SK-N-SH treated with all-trans-retinoic acid at 6 μM for 48 hours (cell line): ENCODE measurements around the gene PLEKHA8.

Source experiments
- ATAC-seq: fragments of 200-7000 bp; cut with Tn5 transposase; 3 replicates; pipeline ENCODE4 v1.9.1; 2020; ENCODE audit warnings: mild to moderate bottlenecking, moderate library complexity
- ARNTL ChIP-seq: fragments of 450-650 bp; formaldehyde crosslinking; IDR thresholded peaks from 2 replicates; pipeline ENCODE4 v1.5.0; 2020; ENCODE audit warnings: low read depth, mild to moderate bottlenecking, moderate library complexity, borderline replicate concordance
- BACH2 ChIP-seq: fragments of 250-450 bp; sonication (Bioruptor Pico); IDR thresholded peaks from 2 replicates; pipeline ENCODE4 v1.9.0; 2021; ENCODE audit warnings: mild to moderate bottlenecking, borderline replicate concordance
- CSDC2 ChIP-seq: fragments of 250-450 bp; sonication (Bioruptor Pico); IDR thresholded peaks from 2 replicates; pipeline ENCODE4 v1.5.0; 2020; ENCODE audit warnings: mild to moderate bottlenecking, moderate library complexity
- CSRNP3 ChIP-seq: fragments of 250-450 bp; sonication (Bioruptor Pico); IDR thresholded peaks from 2 replicates; pipeline ENCODE4 v1.5.1; 2021; ENCODE audit warnings: mild to moderate bottlenecking, moderate library complexity
- ESRRG ChIP-seq: fragments of 250-450 bp; sonication (Bioruptor Pico); IDR thresholded peaks from 2 replicates; pipeline ENCODE4 v1.6.1; 2021; ENCODE audit warnings: mild to moderate bottlenecking
- GLIS3 ChIP-seq: fragments of 250-450 bp; sonication (Bioruptor Pico); IDR thresholded peaks from 2 replicates; pipeline ENCODE4 v1.5.0; 2020; ENCODE audit warnings: mild to moderate bottlenecking, moderate library complexity
- ISL1 ChIP-seq: fragments of 250-450 bp; sonication (Bioruptor Pico); IDR thresholded peaks from 2 replicates; pipeline ENCODE4 v2.1.2; 2022; ENCODE audit warnings: mild to moderate bottlenecking, moderate library complexity
- OSR1 ChIP-seq: fragments of 250-450 bp; sonication (Bioruptor Pico); IDR thresholded peaks from 2 replicates; pipeline ENCODE4 v1.8.0; 2022; ENCODE audit warnings: moderate library complexity, mild to moderate bottlenecking, inconsistent platforms
- PATZ1 ChIP-seq: fragments of 250-450 bp; sonication (Bioruptor Pico); IDR thresholded peaks from 2 replicates; pipeline ENCODE4 v1.8.0; 2020; ENCODE audit warnings: mild to moderate bottlenecking, moderate library complexity, borderline replicate concordance
- PPARA ChIP-seq: fragments of 250-450 bp; sonication (Bioruptor Pico); IDR thresholded peaks from 2 replicates; pipeline ENCODE4 v1.5.0; 2020; ENCODE audit warnings: mild to moderate bottlenecking, borderline replicate concordance
- RARB ChIP-seq: fragments of 250-450 bp; sonication (Bioruptor Pico); IDR thresholded peaks from 2 replicates; pipeline ENCODE4 v1.8.0; 2021; ENCODE audit warnings: mild to moderate bottlenecking, moderate library complexity
- SNAI2 ChIP-seq: fragments of 250-450 bp; sonication (Bioruptor Pico); IDR thresholded peaks from 2 replicates; pipeline ENCODE4 v1.5.0; 2020; ENCODE audit warnings: mild to moderate bottlenecking, moderate library complexity
- TCF4 ChIP-seq: fragments of 250-450 bp; sonication (Bioruptor Pico); IDR thresholded peaks from 2 replicates; pipeline ENCODE4 v1.8.0; 2021; ENCODE audit warnings: mild to moderate bottlenecking, moderate library complexity, borderline replicate concordance
- ZC3H10 ChIP-seq: fragments of 250-450 bp; sonication (Bioruptor Pico); IDR thresholded peaks from 2 replicates; pipeline ENCODE4 v1.5.1; 2021; ENCODE audit warnings: mild to moderate bottlenecking, moderate library complexity
- ZFP3 ChIP-seq: fragments of 250-450 bp; sonication (Bioruptor Pico); IDR thresholded peaks from 2 replicates; pipeline ENCODE4 v1.5.0; 2020; ENCODE audit warnings: mild to moderate bottlenecking, moderate library complexity
- ZFP30 ChIP-seq: fragments of 450-650 bp; formaldehyde crosslinking; IDR thresholded peaks from 2 replicates; pipeline ENCODE4 v1.5.0; 2022; ENCODE audit warnings: mild to moderate bottlenecking, moderate library complexity
- ZNF565 ChIP-seq: fragments of 450-650 bp; formaldehyde crosslinking; conservative IDR thresholded peaks from 2 replicates; pipeline ENCODE4 v1.5.0; 2020; ENCODE audit warnings: low read depth, mild to moderate bottlenecking, moderate library complexity
- ZNF70 ChIP-seq: fragments of 450-650 bp; formaldehyde crosslinking; IDR thresholded peaks from 2 replicates; pipeline ENCODE4 v1.5.0; 2020; ENCODE audit warnings: mild to moderate bottlenecking, moderate library complexity
- ZNF8 ChIP-seq: fragments of 450-650 bp; formaldehyde crosslinking; IDR thresholded peaks from 2 replicates; pipeline ENCODE4 v1.5.0; 2020; ENCODE audit warnings: mild to moderate bottlenecking, moderate library complexity
- TF ChIP-seq, protein P1 (sequence below): fragments of 250-450 bp; sonication (Bioruptor Pico); IDR thresholded peaks from 2 replicates; pipeline ENCODE4 v1.5.1; 2020; ENCODE audit warnings: low read depth, mild to moderate bottlenecking, moderate library complexity
- TF ChIP-seq, protein P2 (sequence below): fragments of 250-450 bp; sonication (Bioruptor Pico); IDR thresholded peaks from 2 replicates; pipeline ENCODE4 v1.8.0; 2021; ENCODE audit warnings: low read depth, mild to moderate bottlenecking, moderate library complexity, borderline replicate concordance
- TF ChIP-seq, protein P3 (sequence below): fragments of 250-450 bp; sonication (Bioruptor Pico); IDR thresholded peaks from 2 replicates; pipeline ENCODE4 v1.5.0; 2020; ENCODE audit warnings: mild to moderate bottlenecking, moderate library complexity

The PLEKHA8 gene

DNA sequence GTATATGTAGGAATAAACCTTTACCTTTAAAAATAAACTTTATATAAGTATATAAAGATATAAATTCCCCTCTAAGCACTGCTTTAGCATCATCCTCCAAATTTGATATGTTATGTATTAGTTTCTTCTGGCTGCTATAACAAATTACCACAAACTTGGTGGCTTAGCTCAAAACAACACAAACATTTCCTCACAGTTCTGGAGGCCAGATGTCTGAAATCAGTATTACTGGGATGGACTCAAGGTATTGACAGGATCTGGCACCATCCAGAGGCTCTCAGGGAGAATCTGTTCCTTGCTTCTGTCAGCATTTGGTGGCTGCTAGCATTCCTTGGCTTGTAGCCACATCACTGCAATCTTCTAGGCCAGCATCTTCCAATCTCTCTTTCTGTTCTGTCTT is 31.9 kb upstream of the PLEKHA8 start:
- TF ChIP-seq OSR1 (CRISPR knock-in tag), result no peak
- TF ChIP-seq BACH2 (CRISPR knock-in tag), result no peak
- TF ChIP-seq ARNTL (CRISPR knock-in tag), result no peak
- no peak for TF ChIP-seq ZFP3 (CRISPR knock-in tag)
- TF ChIP-seq, protein P1, sequence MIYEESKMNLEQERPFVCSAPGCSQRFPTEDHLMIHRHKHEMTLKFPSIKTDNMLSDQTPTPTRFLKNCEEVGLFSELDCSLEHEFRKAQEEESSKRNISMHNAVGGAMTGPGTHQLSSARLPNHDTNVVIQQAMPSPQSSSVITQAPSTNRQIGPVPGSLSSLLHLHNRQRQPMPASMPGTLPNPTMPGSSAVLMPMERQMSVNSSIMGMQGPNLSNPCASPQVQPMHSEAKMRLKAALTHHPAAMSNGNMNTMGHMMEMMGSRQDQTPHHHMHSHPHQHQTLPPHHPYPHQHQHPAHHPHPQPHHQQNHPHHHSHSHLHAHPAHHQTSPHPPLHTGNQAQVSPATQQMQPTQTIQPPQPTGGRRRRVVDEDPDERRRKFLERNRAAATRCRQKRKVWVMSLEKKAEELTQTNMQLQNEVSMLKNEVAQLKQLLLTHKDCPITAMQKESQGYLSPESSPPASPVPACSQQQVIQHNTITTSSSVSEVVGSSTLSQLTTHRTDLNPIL (CRISPR knock-in tag), result no peak
- no peak for TF ChIP-seq ZFP30 (CRISPR knock-in tag)
- TF ChIP-seq, protein P2, sequence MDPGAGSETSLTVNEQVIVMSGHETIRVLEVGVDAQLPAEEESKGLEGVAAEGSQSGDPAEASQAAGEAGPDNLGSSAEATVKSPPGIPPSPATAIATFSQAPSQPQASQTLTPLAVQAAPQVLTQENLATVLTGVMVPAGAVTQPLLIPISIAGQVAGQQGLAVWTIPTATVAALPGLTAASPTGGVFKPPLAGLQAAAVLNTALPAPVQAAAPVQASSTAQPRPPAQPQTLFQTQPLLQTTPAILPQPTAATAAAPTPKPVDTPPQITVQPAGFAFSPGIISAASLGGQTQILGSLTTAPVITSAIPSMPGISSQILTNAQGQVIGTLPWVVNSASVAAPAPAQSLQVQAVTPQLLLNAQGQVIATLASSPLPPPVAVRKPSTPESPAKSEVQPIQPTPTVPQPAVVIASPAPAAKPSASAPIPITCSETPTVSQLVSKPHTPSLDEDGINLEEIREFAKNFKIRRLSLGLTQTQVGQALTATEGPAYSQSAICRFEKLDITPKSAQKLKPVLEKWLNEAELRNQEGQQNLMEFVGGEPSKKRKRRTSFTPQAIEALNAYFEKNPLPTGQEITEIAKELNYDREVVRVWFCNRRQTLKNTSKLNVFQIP, result no peak
- TF ChIP-seq TCF4, result no peak
- no peak for TF ChIP-seq ISL1 (CRISPR knock-in tag)
- no peak for TF ChIP-seq PATZ1 (CRISPR knock-in tag)
- no peak for TF ChIP-seq ZNF8
- TF ChIP-seq ZC3H10 (CRISPR knock-in tag), result no peak
- TF ChIP-seq SNAI2 (CRISPR knock-in tag), result no peak
- no peak for TF ChIP-seq PPARA (CRISPR knock-in tag)
- TF ChIP-seq ZNF565 (CRISPR knock-in tag), result no peak
- no peak for TF ChIP-seq ZNF70
- TF ChIP-seq RARB, result no peak
- TF ChIP-seq CSDC2, result no peak
- no peak for TF ChIP-seq GLIS3
- ATAC-seq, result no peak

- ATAC-seq, result no peak
- no peak for TF ChIP-seq PPARA (CRISPR knock-in tag)
- TF ChIP-seq, protein P2, result no peak
- no peak for TF ChIP-seq TCF4
- TF ChIP-seq, protein P3, sequence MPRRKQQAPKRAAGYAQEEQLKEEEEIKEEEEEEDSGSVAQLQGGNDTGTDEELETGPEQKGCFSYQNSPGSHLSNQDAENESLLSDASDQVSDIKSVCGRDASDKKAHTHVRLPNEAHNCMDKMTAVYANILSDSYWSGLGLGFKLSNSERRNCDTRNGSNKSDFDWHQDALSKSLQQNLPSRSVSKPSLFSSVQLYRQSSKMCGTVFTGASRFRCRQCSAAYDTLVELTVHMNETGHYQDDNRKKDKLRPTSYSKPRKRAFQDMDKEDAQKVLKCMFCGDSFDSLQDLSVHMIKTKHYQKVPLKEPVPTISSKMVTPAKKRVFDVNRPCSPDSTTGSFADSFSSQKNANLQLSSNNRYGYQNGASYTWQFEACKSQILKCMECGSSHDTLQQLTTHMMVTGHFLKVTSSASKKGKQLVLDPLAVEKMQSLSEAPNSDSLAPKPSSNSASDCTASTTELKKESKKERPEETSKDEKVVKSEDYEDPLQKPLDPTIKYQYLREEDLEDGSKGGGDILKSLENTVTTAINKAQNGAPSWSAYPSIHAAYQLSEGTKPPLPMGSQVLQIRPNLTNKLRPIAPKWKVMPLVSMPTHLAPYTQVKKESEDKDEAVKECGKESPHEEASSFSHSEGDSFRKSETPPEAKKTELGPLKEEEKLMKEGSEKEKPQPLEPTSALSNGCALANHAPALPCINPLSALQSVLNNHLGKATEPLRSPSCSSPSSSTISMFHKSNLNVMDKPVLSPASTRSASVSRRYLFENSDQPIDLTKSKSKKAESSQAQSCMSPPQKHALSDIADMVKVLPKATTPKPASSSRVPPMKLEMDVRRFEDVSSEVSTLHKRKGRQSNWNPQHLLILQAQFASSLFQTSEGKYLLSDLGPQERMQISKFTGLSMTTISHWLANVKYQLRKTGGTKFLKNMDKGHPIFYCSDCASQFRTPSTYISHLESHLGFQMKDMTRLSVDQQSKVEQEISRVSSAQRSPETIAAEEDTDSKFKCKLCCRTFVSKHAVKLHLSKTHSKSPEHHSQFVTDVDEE, result no peak
- TF ChIP-seq ISL1 (CRISPR knock-in tag), result no peak
- TF ChIP-seq ARNTL (CRISPR knock-in tag), result no peak
- no peak for TF ChIP-seq ZNF8
- TF ChIP-seq CSDC2, result no peak
- TF ChIP-seq SNAI2 (CRISPR knock-in tag), result no peak
These were observed 29.7 kb upstream of the PLEKHA8 start for GRCh38 chr7:29998489-29998888.

DNA sequence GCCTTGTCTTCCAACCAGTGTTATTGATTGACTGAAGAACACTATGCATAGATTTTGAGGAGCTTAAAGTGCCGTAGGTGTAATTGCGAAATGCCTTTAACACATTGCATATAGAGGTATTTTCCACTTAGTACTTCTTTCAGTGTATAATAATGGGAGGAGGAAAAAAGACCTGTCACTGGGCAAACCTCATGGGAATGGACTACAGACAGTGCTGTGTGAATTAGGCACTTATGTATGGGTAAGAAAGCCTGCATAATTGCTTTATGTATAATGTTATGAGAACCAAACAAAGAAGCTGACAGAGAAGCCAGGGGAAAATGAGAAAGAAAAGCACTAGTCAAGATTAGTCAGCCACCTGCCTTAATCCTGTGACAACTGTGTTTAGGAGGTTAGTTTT is 26.2 kb upstream of the PLEKHA8 start:
- no peak for TF ChIP-seq CSDC2
- no peak for TF ChIP-seq PATZ1 (CRISPR knock-in tag)
- TF ChIP-seq, protein P2, result no peak
- no peak for TF ChIP-seq ESRRG (CRISPR knock-in tag)
- TF ChIP-seq CSRNP3 (CRISPR knock-in tag), result no peak
- TF ChIP-seq OSR1 (CRISPR knock-in tag), result no peak
- TF ChIP-seq GLIS3, result no peak
- TF ChIP-seq ZFP30 (CRISPR knock-in tag), result no peak
- TF ChIP-seq ISL1 (CRISPR knock-in tag), result no peak
- no peak for TF ChIP-seq ZNF8
- no peak for ATAC-seq
